HepG2 (cell line): ENCODE results near the gene RNU7-1. TPM values are rescaled to one million over a fixed set of nuclear protein-coding genes. Genes with fewer than 3 reads are reported as not detected.

Experiments used
- ATAC-seq: fragments of 200-7000 bp; cut with Tn5 transposase; 3 replicates; pipeline ENCODE4 v1.9.1; 2020; ENCODE audit warnings: mild to moderate bottlenecking, moderate library complexity
- BruUV-seq: library from RNA; stranded (reverse); fragments of 400-500 nt; replicated peaks from 2 replicates; lab custom pipeline; 2021; lab: Mats Ljungman, UMichigan
- CTCF ChIA-PET: fragments of 300-600 bp; formaldehyde crosslinking; extraction: SDS; loops from one replicate; lab custom pipeline; 2021; ENCODE audit warnings: low total read pairs, inconsistent platforms, low intra/inter-chr PET ratio; lab: Yijun Ruan, JAX
- POLR2A ChIA-PET: fragments of 350-600 bp; sonication (Branson Sonifier 250); formaldehyde crosslinking; loops from one replicate; lab custom pipeline; 2020; ENCODE audit warnings: antibody characterized with exemption, inconsistent platforms; lab: Yijun Ruan, JAX
- DNase-seq: peaks from one replicate; pipeline ENCODE4 v3.0.0-alpha.2; 2015; ENCODE audit warnings: low spot score
- FAIRE-seq: peaks from 3 replicates; lab custom pipeline; 2011; peaks lifted over from hg19 to GRCh38; lab: Jason Lieb, UNC
- H2AFZ ChIP-seq: one replicate; pipeline ENCODE4 v1.6.1; 2011; ENCODE audit warnings: low read length, inconsistent platforms
- H3K27ac ChIP-seq: fragments of 300-600 bp; 3 replicates; pipeline ENCODE4 v1.8.0; 2011; ENCODE audit warnings: mixed run types, mild to moderate bottlenecking, mixed read lengths, low read length, inconsistent platforms; ENCODE audit not compliant: insufficient read depth; ENCODE audit errors: extremely low read length
- H3K27me3 ChIP-seq, 2 experiments: fragments of 200-600 bp in 1 of 2; 2 replicates in 1 of 2; 3 replicates in 1 of 2; pipeline versions ENCODE4 v1.6.0 to v1.8.0; 2011; ENCODE audit warnings: low read length in 2 of 2, mild to moderate bottlenecking in 2 of 2, moderate library complexity in 2 of 2, inconsistent platforms in 1 of 2; ENCODE audit not compliant: insufficient read depth in 2 of 2, control insufficient read depth in 1 of 2
- H3K36me3 ChIP-seq, 2 experiments: fragments of 200-600 bp in 1 of 2; replicated peaks in 1 of 2; 2 replicates in 1 of 2; 3 replicates in 1 of 2; pipeline versions ENCODE4 v1.5.1 to v1.8.0; 2011; ENCODE audit warnings: low read length in 2 of 2, inconsistent platforms in 1 of 2; ENCODE audit not compliant: insufficient read depth in 2 of 2, control insufficient read depth in 1 of 2
- H3K4me1 ChIP-seq: 2 replicates; pipeline ENCODE4 v1.5.1; 2012; ENCODE audit warnings: low read length, inconsistent platforms; ENCODE audit not compliant: insufficient read depth
- H3K4me2 ChIP-seq: 2 replicates; pipeline ENCODE4 v1.6.0; 2011; ENCODE audit warnings: low read depth, low read length, inconsistent platforms
- H3K4me3 ChIP-seq, 3 experiments: fragments of 200-600 bp in 1 of 3; sonication (generic), shearing (Covaris generic) in 1 of 3; replicated peaks in 1 of 3; 2 replicates each; pipeline ENCODE4 v1.5.1; 2011 to 2016; ENCODE audit warnings: low read length in 3 of 3, inconsistent platforms in 2 of 3, low read depth in 2 of 3, mild to moderate bottlenecking in 2 of 3, control low read depth in 1 of 3, mixed read lengths in 1 of 3; ENCODE audit not compliant: insufficient read depth in 1 of 3
- H3K79me2 ChIP-seq: one replicate; pipeline ENCODE4 v1.6.1; 2011; ENCODE audit warnings: low read length, inconsistent platforms; ENCODE audit not compliant: insufficient read depth
- H3K9ac ChIP-seq: 2 replicates; pipeline ENCODE4 v1.6.0; 2011; ENCODE audit warnings: mild to moderate bottlenecking, low read depth, low read length, inconsistent platforms; ENCODE audit not compliant: insufficient read depth
- H3K9me3 ChIP-seq: 2 replicates; pipeline ENCODE4 v1.5.1; 2012; ENCODE audit warnings: mild to moderate bottlenecking, low read length
- H4K20me1 ChIP-seq: 2 replicates; pipeline ENCODE4 v1.6.0; 2011; ENCODE audit warnings: inconsistent platforms, mild to moderate bottlenecking, low read length, moderate library complexity; ENCODE audit not compliant: insufficient read depth
- GABPB1 ChIP-seq: IDR thresholded peaks from 2 replicates; pipeline ENCODE4 v1.6.1; 2016; ENCODE audit warnings: mild to moderate bottlenecking, missing genetic modification reagents, moderate library complexity, missing compliant biosample characterization
- HIVEP1 ChIP-seq: sonication (generic); formaldehyde crosslinking; IDR thresholded peaks from 2 replicates; pipeline ENCODE4 v1.4.0; 2020; ENCODE audit warnings: mild to moderate bottlenecking, missing genetic modification reagents
- MED8 ChIP-seq: sonication (generic); formaldehyde crosslinking; IDR thresholded peaks from 2 replicates; pipeline ENCODE4 v1.8.1; 2023; ENCODE audit warnings: mild to moderate bottlenecking, missing genetic modification reagents; ENCODE audit not compliant: insufficient replicate concordance
- NFE2L1 ChIP-seq: sonication (generic); formaldehyde crosslinking; IDR thresholded peaks from 2 replicates; pipeline ENCODE4 v1.4.0; 2020; ENCODE audit warnings: missing genetic modification reagents, mild to moderate bottlenecking, borderline replicate concordance
- PITX1 ChIP-seq: sonication (generic); formaldehyde crosslinking; IDR thresholded peaks from 2 replicates; pipeline ENCODE4 v1.5.1; 2020; ENCODE audit warnings: mild to moderate bottlenecking, missing genetic modification reagents
- RNF2 ChIP-seq: fragments of 450-650 bp; conservative IDR thresholded peaks from 2 replicates; pipeline ENCODE4 v1.6.1; 2016; ENCODE audit warnings: low read depth
- SETDB1 ChIP-seq: sonication (generic); formaldehyde crosslinking; IDR thresholded peaks from 2 replicates; pipeline ENCODE4 v1.5.1; 2020; ENCODE audit warnings: missing genetic modification reagents, mild to moderate bottlenecking, borderline replicate concordance
- TRAFD1 ChIP-seq: sonication (generic); formaldehyde crosslinking; IDR thresholded peaks from 2 replicates; pipeline ENCODE4 v1.5.1; 2020; ENCODE audit warnings: missing genetic modification reagents, mild to moderate bottlenecking, borderline replicate concordance
- ZNF33B ChIP-seq: sonication (generic); formaldehyde crosslinking; IDR thresholded peaks from 2 replicates; pipeline ENCODE4 v1.5.1; 2020; ENCODE audit warnings: mild to moderate bottlenecking, missing genetic modification reagents
- ZNF883 ChIP-seq: sonication (generic); formaldehyde crosslinking; IDR thresholded peaks from 2 replicates; pipeline ENCODE4 v1.5.1; 2020; ENCODE audit warnings: mild to moderate bottlenecking, missing genetic modification reagents; ENCODE audit errors: not compliant biosample characterization
- WGBS: methylation state at CpG from one replicate; pipeline ENCODE4 v1.1.6; 2017; ENCODE audit warnings: low lambda C conversion rate; 5-methylcytosine and 5-hydroxymethylcytosine counted together
- in situ Hi-C: cut with HindIII; loops from 2 replicates; pipeline ENCODE4 v1.10.0; 2017; ENCODE audit warnings: low pct_unique_long_range_greater_than_20kb; ENCODE audit not compliant: extremely low pct_ligation_motif_present
- intact Hi-C: fragments of 100-400 bp; cut with micrococcal nuclease; formaldehyde crosslinking; loops from one replicate; pipeline ENCODE4 v1.10.0; 2022; ENCODE audit not compliant: unreplicated experiment
- polyA plus RNA-seq, 8 experiments: library from polyadenylated mRNA; depleted of rRNA in 3 of 8; stranded (reverse) in 7 of 8; unstranded in 1 of 8; fragments of >200 nt; fragmentation: Illumina TruSeq in 4 of 8; extraction: Trizol in 4 of 8; gene quantifications; 2 replicates each; pipeline versions ENCODE4 v1.2.1 to v1.2.3, GENCODE V29; 2011 to 2016; ENCODE audit warnings: low read depth in 4 of 8, missing spikeins in 1 of 8, mixed read lengths in 1 of 8; ENCODE audit not compliant: insufficient read depth in 1 of 8
- total RNA-seq, 5 experiments: library from RNA; depleted of rRNA; stranded (reverse); fragments of >200 nt; fragmentation: Illumina TruSeq; extraction: Trizol; gene quantifications; 2 replicates each; pipeline ENCODE4 v1.2.3, GENCODE V29; 2016; ENCODE audit warnings: low read depth in 1 of 5
- TF ChIP-seq, protein P1 (sequence below): sonication (generic); formaldehyde crosslinking; IDR thresholded peaks from 2 replicates; pipeline ENCODE4 v1.4.0; 2020; ENCODE audit warnings: mild to moderate bottlenecking, missing genetic modification reagents
- TF ChIP-seq, protein P2 (sequence below), 2 experiments: fragments of 450-650 bp in 1 of 2; sonication (generic) in 1 of 2; formaldehyde crosslinking; IDR thresholded peaks; 2 replicates each; pipeline versions ENCODE4 v1.5.0 to v1.8.0; 2020 to 2022; ENCODE audit warnings: mild to moderate bottlenecking in 1 of 2, missing genetic modification reagents in 1 of 2

The RNU7-1 gene
- total and polyA plus RNA-seq, 2 of the 13 experiments (the other 11 are each of a cell fraction or from before 2014, with no cell fraction given): not detected

- Histone ChIP-seq H3K36me3 (peaks cover 6 to 22% of the 10 kb centered on the region in 2 experiments), H3K4me1 (peaks cover 64% of the 10 kb centered on the region)
- POLR2A ChIA-PET: interaction anchor here (0.6 to 5.4 kb wide), 20 partner anchors 9 to 148 kb away, joined by 3 to 65 read pairs (median 4); partner anchors contain the start of genes C12orf57, C1S, CLSTN3 and EMG1
- TF ChIP-seq ZNF883 (CRISPR knock-in tag) (no peak), ZNF33B (no peak), PITX1 (CRISPR knock-in tag) (peak; percentile 76), NFE2L1 (no peak), RNF2 (no peak), GABPB1 (0 out of 2 replicates have a peak, but pooled peaks have one; percentile 14), SETDB1 (CRISPR knock-in tag) (no peak), TRAFD1 (CRISPR knock-in tag) (0 out of 2 replicates have a peak, but pooled peaks have one; percentile 39), MED8 (CRISPR knock-in tag) (no peak), HIVEP1 (CRISPR knock-in tag) (no peak)
- TF ChIP-seq, protein P1, sequence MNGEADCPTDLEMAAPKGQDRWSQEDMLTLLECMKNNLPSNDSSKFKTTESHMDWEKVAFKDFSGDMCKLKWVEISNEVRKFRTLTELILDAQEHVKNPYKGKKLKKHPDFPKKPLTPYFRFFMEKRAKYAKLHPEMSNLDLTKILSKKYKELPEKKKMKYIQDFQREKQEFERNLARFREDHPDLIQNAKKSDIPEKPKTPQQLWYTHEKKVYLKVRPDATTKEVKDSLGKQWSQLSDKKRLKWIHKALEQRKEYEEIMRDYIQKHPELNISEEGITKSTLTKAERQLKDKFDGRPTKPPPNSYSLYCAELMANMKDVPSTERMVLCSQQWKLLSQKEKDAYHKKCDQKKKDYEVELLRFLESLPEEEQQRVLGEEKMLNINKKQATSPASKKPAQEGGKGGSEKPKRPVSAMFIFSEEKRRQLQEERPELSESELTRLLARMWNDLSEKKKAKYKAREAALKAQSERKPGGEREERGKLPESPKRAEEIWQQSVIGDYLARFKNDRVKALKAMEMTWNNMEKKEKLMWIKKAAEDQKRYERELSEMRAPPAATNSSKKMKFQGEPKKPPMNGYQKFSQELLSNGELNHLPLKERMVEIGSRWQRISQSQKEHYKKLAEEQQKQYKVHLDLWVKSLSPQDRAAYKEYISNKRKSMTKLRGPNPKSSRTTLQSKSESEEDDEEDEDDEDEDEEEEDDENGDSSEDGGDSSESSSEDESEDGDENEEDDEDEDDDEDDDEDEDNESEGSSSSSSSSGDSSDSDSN (CRISPR knock-in tag): no peak
- TF ChIP-seq, protein P2, sequence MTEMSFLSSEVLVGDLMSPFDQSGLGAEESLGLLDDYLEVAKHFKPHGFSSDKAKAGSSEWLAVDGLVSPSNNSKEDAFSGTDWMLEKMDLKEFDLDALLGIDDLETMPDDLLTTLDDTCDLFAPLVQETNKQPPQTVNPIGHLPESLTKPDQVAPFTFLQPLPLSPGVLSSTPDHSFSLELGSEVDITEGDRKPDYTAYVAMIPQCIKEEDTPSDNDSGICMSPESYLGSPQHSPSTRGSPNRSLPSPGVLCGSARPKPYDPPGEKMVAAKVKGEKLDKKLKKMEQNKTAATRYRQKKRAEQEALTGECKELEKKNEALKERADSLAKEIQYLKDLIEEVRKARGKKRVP (CRISPR knock-in tag; IDR thresholded peaks at IDR 0.05): peak in 1 of 2 experiments; percentile 31; a peak in 1 of 4 replicates
These were observed 37.8 kb downstream of the RNU7-1 start for GRCh38 chr12:6981152-6982052.

More at GRCh38 chr12:6981152-6982052, 37.8 kb downstream of the RNU7-1 start:
- FAIRE-seq: peak; percentile 92
- CTCF ChIA-PET: no interaction called here
- peak; percentile 90 for ATAC-seq
- peak overlapping the region; percentile 71 for H3K4me2 ChIP-seq
- no peaks in the 10 kb centered on the region for H3K9me3 ChIP-seq
- H3K9ac ChIP-seq: peak overlapping the region; percentile 67
- no peak overlapping the region for H2AFZ ChIP-seq
- H3K27ac ChIP-seq: peak overlapping the region; percentile 98
- DNase-seq: peak; percentile 96
- no peaks in the 10 kb centered on the region for H3K27me3 ChIP-seq
- WGBS: 4% methylated on average over 9 of the region's 10 CpGs
- BruUV-seq: TSS peak; percentile 67
- peak overlapping the region in 2 of 3 experiments; percentile 25 to 29; a peak in 4 of 6 replicates for H3K4me3 ChIP-seq
- in situ Hi-C loops (loop anchor here (5.0 kb wide), 1 partner anchor 36 kb away; the partner anchor contains the start of gene LPCAT3), intact Hi-C loops (loop anchor here (1.0 to 2.0 kb wide), 2 partner anchors 10 to 37 kb away; partner anchors contain the start of gene LPCAT3)
- no peaks in the 10 kb centered on the region for H3K79me2 ChIP-seq
- no peaks in the 10 kb centered on the region for H4K20me1 ChIP-seq
